ENCODE results near the gene FLACC1. TPM values are rescaled to one million over a fixed set of nuclear protein-coding genes. Genes with fewer than 3 reads are reported as not detected.
A peak's percentile ranks its signal among the peaks of the same experiment; 100 is the strongest.

The FLACC1 gene
- total and polyA plus RNA-seq, 2 donors from 2014 or later: 3.7 TPM; not detected in 1

GRCh38 chr2:201257956-201258665, 99.0 kb downstream of the FLACC1 start:
- Histone ChIP-seq H3K27me3 (ENCODE audit: control insufficient read depth, insufficient read depth, low read length) (no peaks in the 10 kb centered on the region), H3K27ac (ENCODE audit: low read depth in 2 of 2, low read length in 2 of 2) (peak overlapping the region; percentile 84 to 92), H3K9me3 (ENCODE audit: control insufficient read depth in 2 of 3, insufficient read depth in 1 of 3, low read length in 3 of 3) (no peaks in the 10 kb centered on the region), H3K36me3 (ENCODE audit: control insufficient read depth in 2 of 3, insufficient read depth in 3 of 3, low read length in 3 of 3) (no peaks in the 10 kb centered on the region), H3K4me3 (ENCODE audit: low read length in 3 of 3) (peak overlapping the region; percentile 79 to 90 (median 89)), H3K4me1 (ENCODE audit: control insufficient read depth in 2 of 3, insufficient read depth in 2 of 3, low read depth in 1 of 3, low read length in 3 of 3) (peaks cover 0 to 3% (median 0%) of the 10 kb centered on the region in 3 donors), H3K9ac (ENCODE audit: low read length in 3 of 3) (peak overlapping the region; percentile 56 to 85 (median 81))
- FAIRE-seq (no peak), DNase-seq (peak; percentile 62 to 95 (median 71))
- intact Hi-C loops (cut with DNase I): no loop called here
- TF ChIP-seq, protein P1, sequence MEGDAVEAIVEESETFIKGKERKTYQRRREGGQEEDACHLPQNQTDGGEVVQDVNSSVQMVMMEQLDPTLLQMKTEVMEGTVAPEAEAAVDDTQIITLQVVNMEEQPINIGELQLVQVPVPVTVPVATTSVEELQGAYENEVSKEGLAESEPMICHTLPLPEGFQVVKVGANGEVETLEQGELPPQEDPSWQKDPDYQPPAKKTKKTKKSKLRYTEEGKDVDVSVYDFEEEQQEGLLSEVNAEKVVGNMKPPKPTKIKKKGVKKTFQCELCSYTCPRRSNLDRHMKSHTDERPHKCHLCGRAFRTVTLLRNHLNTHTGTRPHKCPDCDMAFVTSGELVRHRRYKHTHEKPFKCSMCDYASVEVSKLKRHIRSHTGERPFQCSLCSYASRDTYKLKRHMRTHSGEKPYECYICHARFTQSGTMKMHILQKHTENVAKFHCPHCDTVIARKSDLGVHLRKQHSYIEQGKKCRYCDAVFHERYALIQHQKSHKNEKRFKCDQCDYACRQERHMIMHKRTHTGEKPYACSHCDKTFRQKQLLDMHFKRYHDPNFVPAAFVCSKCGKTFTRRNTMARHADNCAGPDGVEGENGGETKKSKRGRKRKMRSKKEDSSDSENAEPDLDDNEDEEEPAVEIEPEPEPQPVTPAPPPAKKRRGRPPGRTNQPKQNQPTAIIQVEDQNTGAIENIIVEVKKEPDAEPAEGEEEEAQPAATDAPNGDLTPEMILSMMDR (IDR thresholded peaks at IDR 0.05; ENCODE audit: borderline replicate concordance, extremely low read depth, insufficient read depth): no peak

DNA sequence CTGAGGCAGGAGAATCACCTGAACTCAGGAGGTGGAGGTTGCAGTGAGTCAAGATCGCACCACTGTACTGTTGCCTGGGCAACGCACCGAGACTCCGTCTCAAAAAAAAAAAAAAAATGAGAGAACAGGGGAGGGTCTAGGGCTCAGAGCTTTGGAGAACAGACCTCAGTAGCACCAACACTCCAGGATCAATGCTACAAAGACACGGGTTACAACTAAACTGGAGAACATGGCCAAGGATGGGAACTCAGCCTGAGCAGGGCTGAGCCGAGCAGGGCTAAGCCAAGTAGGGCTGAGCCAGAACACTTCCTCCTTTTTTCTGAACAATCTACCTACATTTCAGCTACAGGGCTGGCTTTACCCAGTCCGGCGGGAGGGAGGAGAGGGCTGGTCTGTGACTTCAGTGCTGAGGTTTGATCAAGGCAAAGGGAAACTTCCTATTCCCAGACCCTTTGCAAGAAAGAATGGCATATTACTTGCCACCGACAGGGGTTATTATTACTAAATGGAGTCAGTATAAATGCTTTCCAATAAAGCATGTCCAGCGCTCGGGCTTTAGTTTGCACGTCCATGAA, 99.7 kb downstream of the FLACC1 start:
- TF ChIP-seq, protein P1 (IDR thresholded peaks at IDR 0.05; ENCODE audit: borderline replicate concordance, extremely low read depth, insufficient read depth): no peak
- H3K4me1 ChIP-seq (ENCODE audit: control insufficient read depth in 2 of 3, insufficient read depth in 2 of 3, low read depth in 1 of 3, low read length in 3 of 3): peaks cover 0 to 3% (median 0%) of the 10 kb centered on the region in 3 donors
- no peaks in the 10 kb centered on the region for H3K36me3 ChIP-seq (ENCODE audit: control insufficient read depth in 2 of 3, insufficient read depth in 3 of 3, low read length in 3 of 3)
- FAIRE-seq (no peak), DNase-seq (no peak)
- H3K9ac ChIP-seq (ENCODE audit: low read length in 3 of 3): peak overlapping the region in 2 of 3 donors; percentile 56 to 81
- peak overlapping the region; percentile 84 to 92 for H3K27ac ChIP-seq (ENCODE audit: low read depth in 2 of 2, low read length in 2 of 2)
- intact Hi-C loops (cut with DNase I): no loop called here
- no peaks in the 10 kb centered on the region for H3K27me3 ChIP-seq (ENCODE audit: control insufficient read depth, insufficient read depth, low read length)
- H3K4me3 ChIP-seq (ENCODE audit: low read length in 3 of 3): peak overlapping the region; percentile 79 to 90 (median 89)
- no peaks in the 10 kb centered on the region for H3K9me3 ChIP-seq (ENCODE audit: control insufficient read depth in 2 of 3, insufficient read depth in 1 of 3, low read length in 3 of 3)

DNA sequence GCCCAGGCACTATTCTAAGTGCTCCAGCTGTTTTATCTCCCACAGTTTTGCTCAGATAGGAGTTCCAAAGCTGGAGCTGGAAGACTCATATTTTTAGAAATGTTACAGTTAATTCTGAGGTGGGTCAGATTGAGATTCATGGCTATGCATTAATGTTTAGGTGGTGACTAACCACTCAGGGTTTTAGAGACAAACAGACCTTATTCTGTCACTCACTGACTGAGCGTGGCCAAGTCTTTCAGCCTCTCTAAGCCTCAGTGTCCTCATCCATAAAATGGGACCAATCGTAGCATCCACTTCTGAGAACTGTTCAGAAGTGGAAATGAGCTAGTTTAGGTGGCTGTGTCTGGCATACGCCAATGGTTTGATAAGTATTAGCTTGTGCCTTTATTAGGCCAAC, 101.1 kb downstream of the FLACC1 start:
- DNase-seq: no peak
- TF ChIP-seq, protein P1 (IDR thresholded peaks at IDR 0.05; ENCODE audit: borderline replicate concordance, extremely low read depth, insufficient read depth): no peak
- Histone ChIP-seq H3K27me3 (ENCODE audit: control insufficient read depth, insufficient read depth, low read length) (no peaks in the 10 kb centered on the region), H3K4me3 (ENCODE audit: low read length in 3 of 3) (no peak overlapping the region), H3K9ac (ENCODE audit: low read length in 3 of 3) (no peak overlapping the region), H3K4me1 (ENCODE audit: control insufficient read depth in 2 of 3, insufficient read depth in 2 of 3, low read depth in 1 of 3, low read length in 3 of 3) (peaks cover 0 to 3% (median 0%) of the 10 kb centered on the region in 3 donors), H3K36me3 (ENCODE audit: control insufficient read depth in 2 of 3, insufficient read depth in 3 of 3, low read length in 3 of 3) (no peaks in the 10 kb centered on the region), H3K27ac (ENCODE audit: low read depth in 2 of 2, low read length in 2 of 2) (no peak overlapping the region), H3K9me3 (ENCODE audit: control insufficient read depth in 2 of 3, insufficient read depth in 1 of 3, low read length in 3 of 3) (no peaks in the 10 kb centered on the region)
- no peak for FAIRE-seq
- intact Hi-C loops (cut with DNase I): no loop called here
